Measurements from ENCODE around the gene TMEM87A. TPM values are rescaled to one million over a fixed set of nuclear protein-coding genes. Genes with fewer than 3 reads are reported as not detected.
"Not testable (repeated sequence)": the region's sequence is repeated elsewhere in the genome, so short reads cannot be mapped to it uniquely, and the experiment has no call there.

TMEM87A gene
- polyA plus RNA-seq, 2 donors: 23.9 to 39.6 TPM

DNA sequence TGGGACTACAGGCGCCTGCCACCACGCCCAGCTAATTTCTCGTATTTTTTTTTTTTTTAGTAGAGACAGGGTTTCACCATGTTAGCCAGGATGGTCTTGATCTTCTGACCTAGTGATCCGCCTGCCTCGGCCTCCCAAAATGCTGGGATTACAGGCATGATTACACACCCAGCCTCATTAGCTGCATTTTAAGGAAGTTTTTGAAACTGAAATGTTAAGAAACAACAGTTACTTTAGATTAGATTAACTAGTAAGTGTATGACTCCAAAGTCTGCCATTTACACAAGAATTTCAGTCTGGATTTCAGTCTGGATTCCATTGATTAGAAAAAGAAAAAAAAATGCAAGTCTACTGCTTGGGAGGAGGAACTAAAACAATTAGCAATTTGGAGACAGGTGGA, 40.6 kb downstream of the TMEM87A start:
- Histone ChIP-seq H3K27ac (ENCODE audit: low read depth in 2 of 2, low read length in 1 of 2) (no peak overlapping the region), H3K36me3 (ENCODE audit: control insufficient read depth in 2 of 2, insufficient read depth in 2 of 2, low read length in 1 of 2) (peaks cover 4 to 7% of the 10 kb centered on the region in 2 donors), H3K4me3 (ENCODE audit: low read depth in 1 of 2, low read length in 2 of 2) (no peak overlapping the region), H3K9me3 (ENCODE audit: control insufficient read depth in 2 of 2, insufficient read depth in 1 of 2, low read depth in 1 of 2, low read length in 1 of 2) (no peaks in the 10 kb centered on the region), H3K4me1 (ENCODE audit: control insufficient read depth in 2 of 2, insufficient read depth in 2 of 2, low read length in 1 of 2) (no peaks in the 10 kb centered on the region), H3K27me3 (ENCODE audit: control insufficient read depth in 1 of 2, insufficient read depth in 2 of 2, low read length in 2 of 2) (no peaks in the 10 kb centered on the region)
- 74 to 77% methylated on average over 5 of the region's 5 CpGs for WGBS, 2 donors

DNA sequence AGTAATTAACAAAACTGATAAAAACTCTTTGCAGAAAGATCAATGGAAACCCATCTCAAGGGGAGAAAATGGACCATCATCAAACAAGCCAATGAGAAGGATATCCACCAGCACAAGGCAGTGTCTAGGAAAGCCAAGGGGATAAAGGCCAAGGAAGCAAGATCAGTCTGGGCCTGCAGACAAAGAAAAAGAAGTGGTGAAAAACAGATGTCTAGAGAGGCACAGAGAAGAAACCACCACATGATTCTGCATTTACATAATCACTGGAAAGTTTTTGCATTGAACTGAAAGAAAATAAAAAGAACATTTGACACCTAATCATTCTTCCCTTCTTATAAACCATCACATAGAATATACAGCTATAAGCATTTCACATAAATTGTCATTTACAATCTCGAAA, 42.1 kb downstream of the TMEM87A start:
- Histone ChIP-seq H3K4me3 (ENCODE audit: low read depth in 1 of 2, low read length in 2 of 2) (no peak overlapping the region), H3K27ac (ENCODE audit: low read depth in 2 of 2, low read length in 1 of 2) (no peak overlapping the region), H3K9me3 (ENCODE audit: control insufficient read depth in 2 of 2, insufficient read depth in 1 of 2, low read depth in 1 of 2, low read length in 1 of 2) (no peaks in the 10 kb centered on the region), H3K36me3 (ENCODE audit: control insufficient read depth in 2 of 2, insufficient read depth in 2 of 2, low read length in 1 of 2) (peaks cover 4 to 8% of the 10 kb centered on the region in 2 donors), H3K4me1 (ENCODE audit: control insufficient read depth in 2 of 2, insufficient read depth in 2 of 2, low read length in 1 of 2) (no peaks in the 10 kb centered on the region), H3K27me3 (ENCODE audit: control insufficient read depth in 1 of 2, insufficient read depth in 2 of 2, low read length in 2 of 2) (no peaks in the 10 kb centered on the region)
- 88 to 97% methylated on average over 1 of the region's 1 CpG for WGBS, 2 donors

DNA sequence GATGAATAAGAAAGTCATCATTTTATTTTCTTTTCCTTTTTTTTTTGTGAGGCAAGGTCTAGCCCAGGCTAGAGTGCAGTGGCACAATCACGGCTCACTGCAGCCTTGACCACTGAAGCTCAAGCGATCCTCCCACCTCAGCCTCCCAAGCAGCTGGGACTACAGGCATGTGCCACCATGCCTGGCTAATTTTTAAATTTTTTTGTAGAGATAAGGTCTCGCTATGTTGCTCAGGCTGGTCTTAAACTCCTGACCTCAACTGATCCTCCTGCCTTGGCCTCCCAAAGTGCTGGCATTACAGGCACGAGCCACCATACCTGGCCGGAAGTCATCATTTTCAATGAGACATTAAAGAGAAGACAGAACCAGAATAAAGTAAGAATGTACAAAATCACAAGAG, 44.3 kb downstream of the TMEM87A start:
- H3K4me1 ChIP-seq (ENCODE audit: control insufficient read depth in 2 of 2, insufficient read depth in 2 of 2, low read length in 1 of 2); H3K27me3 ChIP-seq (ENCODE audit: control insufficient read depth in 1 of 2, insufficient read depth in 2 of 2, low read length in 2 of 2); H3K4me3 ChIP-seq (ENCODE audit: low read depth in 1 of 2, low read length in 2 of 2); H3K27ac ChIP-seq (ENCODE audit: low read depth in 2 of 2, low read length in 1 of 2); H3K9me3 ChIP-seq (ENCODE audit: control insufficient read depth in 2 of 2, insufficient read depth in 1 of 2, low read depth in 1 of 2, low read length in 1 of 2): not testable (repeated sequence)
- WGBS, 2 donors: 91 to 94% methylated on average over 5 of the region's 5 CpGs
- H3K36me3 ChIP-seq (ENCODE audit: control insufficient read depth in 2 of 2, insufficient read depth in 2 of 2, low read length in 1 of 2): peaks cover 4 to 14% of the 10 kb centered on the region in 2 donors

DNA sequence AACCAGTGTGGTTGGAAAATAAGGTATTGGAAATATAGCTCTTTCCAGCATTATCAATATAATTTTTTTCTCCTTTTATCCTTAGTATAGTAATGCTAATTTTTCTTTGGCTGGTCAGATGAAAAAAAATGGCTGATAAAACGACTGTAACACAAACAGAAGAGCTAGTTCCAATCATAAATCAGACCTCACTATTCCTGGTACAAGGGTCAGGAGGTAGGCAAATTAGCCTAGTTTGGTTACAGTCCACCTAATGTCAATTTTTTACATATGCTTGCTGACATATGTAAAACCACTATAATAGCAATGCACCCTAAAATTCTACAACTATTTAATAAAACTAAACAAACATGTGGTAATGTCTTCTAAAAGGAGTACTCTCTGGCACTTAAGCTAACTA, 45.2 kb downstream of the TMEM87A start:
- H3K27me3 ChIP-seq (ENCODE audit: control insufficient read depth in 1 of 2, insufficient read depth in 2 of 2, low read length in 2 of 2): no peaks in the 10 kb centered on the region
- peaks cover 4 to 12% of the 10 kb centered on the region in 2 donors for H3K36me3 ChIP-seq (ENCODE audit: control insufficient read depth in 2 of 2, insufficient read depth in 2 of 2, low read length in 1 of 2)
- no peak overlapping the region for H3K4me3 ChIP-seq (ENCODE audit: low read depth in 1 of 2, low read length in 2 of 2)
- no peaks in the 10 kb centered on the region for H3K4me1 ChIP-seq (ENCODE audit: control insufficient read depth in 2 of 2, insufficient read depth in 2 of 2, low read length in 1 of 2)
- H3K27ac ChIP-seq (ENCODE audit: low read depth in 2 of 2, low read length in 1 of 2): no peak overlapping the region
- 45 to 60% methylated on average over 1 of the region's 1 CpG for WGBS, 2 donors
- no peaks in the 10 kb centered on the region for H3K9me3 ChIP-seq (ENCODE audit: control insufficient read depth in 2 of 2, insufficient read depth in 1 of 2, low read depth in 1 of 2, low read length in 1 of 2)

DNA sequence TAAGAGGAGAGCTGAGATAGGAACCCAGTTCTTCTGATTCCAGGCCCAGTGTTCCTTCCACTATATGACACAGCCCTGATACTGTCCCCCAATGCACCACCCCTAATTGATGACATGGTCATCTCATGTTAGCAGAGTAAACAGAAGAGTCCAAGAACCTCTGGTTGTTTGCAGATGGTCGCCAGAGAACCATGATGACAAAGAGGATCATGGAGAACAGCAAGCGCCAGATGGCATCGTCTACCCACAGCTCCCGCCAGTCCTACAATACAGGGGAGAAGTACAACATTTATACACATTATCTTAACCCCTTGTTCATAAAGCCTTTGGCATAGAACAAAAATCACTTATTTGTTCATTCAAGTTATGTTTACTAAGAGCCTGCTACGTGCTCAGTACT, 46.6 kb downstream of the TMEM87A start:
- WGBS, 2 donors: 91 to 95% methylated on average over 5 of the region's 5 CpGs
- H3K36me3 ChIP-seq (ENCODE audit: control insufficient read depth in 2 of 2, insufficient read depth in 2 of 2, low read length in 1 of 2): peaks cover 0 to 12% of the 10 kb centered on the region in 2 donors

DNA sequence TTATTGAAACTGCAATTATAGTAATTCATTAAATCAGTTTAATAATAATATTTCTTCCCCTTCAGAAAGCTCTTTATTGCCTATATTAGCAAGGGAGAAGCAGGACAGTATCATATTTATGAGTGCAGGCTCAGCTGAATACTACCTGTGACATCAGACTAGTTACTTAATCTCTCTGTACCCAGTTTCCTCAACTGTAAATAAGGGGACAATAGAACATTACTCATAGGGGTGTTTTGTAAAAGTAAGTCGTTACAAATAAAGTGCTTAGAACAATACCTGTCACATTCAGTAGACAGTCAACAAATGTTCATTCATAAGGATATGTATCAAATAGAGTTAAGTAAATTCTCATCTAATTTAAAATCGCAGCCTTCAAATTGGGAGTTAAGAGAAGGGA, 53.0 kb downstream of the TMEM87A start:
- H3K27me3 ChIP-seq (ENCODE audit: control insufficient read depth in 1 of 2, insufficient read depth in 2 of 2, low read length in 2 of 2): no peaks in the 10 kb centered on the region
- no peaks in the 10 kb centered on the region for H3K9me3 ChIP-seq (ENCODE audit: control insufficient read depth in 2 of 2, insufficient read depth in 1 of 2, low read depth in 1 of 2, low read length in 1 of 2)
- H3K4me1 ChIP-seq (ENCODE audit: control insufficient read depth in 2 of 2, insufficient read depth in 2 of 2, low read length in 1 of 2): no peaks in the 10 kb centered on the region
- 45 to 48% methylated on average over 2 of the region's 2 CpGs for WGBS, 2 donors
- no peak overlapping the region for H3K27ac ChIP-seq (ENCODE audit: low read depth in 2 of 2, low read length in 1 of 2)
- H3K4me3 ChIP-seq (ENCODE audit: low read depth in 1 of 2, low read length in 2 of 2): no peak overlapping the region
- peaks cover under 1 to 5% of the 10 kb centered on the region in 2 donors for H3K36me3 ChIP-seq (ENCODE audit: control insufficient read depth in 2 of 2, insufficient read depth in 2 of 2, low read length in 1 of 2)

More for the DNA sequence above, 46.6 kb downstream of the TMEM87A start:
- Histone ChIP-seq H3K9me3 (ENCODE audit: control insufficient read depth in 2 of 2, insufficient read depth in 1 of 2, low read depth in 1 of 2, low read length in 1 of 2) (no peaks in the 10 kb centered on the region), H3K27me3 (ENCODE audit: control insufficient read depth in 1 of 2, insufficient read depth in 2 of 2, low read length in 2 of 2) (no peaks in the 10 kb centered on the region), H3K4me1 (ENCODE audit: control insufficient read depth in 2 of 2, insufficient read depth in 2 of 2, low read length in 1 of 2) (no peaks in the 10 kb centered on the region), H3K27ac (ENCODE audit: low read depth in 2 of 2, low read length in 1 of 2) (no peak overlapping the region), H3K4me3 (ENCODE audit: low read depth in 1 of 2, low read length in 2 of 2) (no peak overlapping the region)

DNA sequence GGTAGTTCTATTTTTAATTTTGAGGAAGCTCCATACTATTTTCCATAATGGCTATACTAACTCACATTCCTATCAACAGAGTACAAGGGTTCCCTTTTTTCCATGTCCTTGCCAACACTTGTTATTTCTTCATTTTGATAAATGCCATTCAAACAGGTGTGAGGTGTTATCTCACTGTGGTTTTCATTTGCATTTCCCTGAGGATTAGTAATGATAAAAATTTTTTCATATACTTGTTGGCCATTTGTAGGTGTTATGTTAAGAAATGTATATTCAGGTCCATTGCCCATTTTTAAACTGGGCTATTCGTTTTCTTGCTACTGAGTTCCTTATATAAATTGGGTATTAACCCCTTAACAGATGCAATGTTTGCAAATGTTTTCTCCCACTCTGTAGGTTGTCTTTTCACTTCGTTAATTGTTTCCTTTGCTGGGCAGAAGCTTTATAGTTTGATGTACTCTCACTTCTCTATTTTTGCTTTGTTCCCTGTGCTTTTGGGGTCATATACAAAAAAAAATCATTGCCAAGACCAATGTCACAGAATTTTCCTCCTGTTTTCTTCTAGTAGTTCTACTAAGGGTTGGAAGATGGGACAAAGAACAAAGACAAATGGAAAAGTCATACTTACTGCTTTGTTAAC, 54.2 kb downstream of the TMEM87A start:
- Histone ChIP-seq H3K9me3 (ENCODE audit: control insufficient read depth in 2 of 2, insufficient read depth in 1 of 2, low read depth in 1 of 2, low read length in 1 of 2) (no peaks in the 10 kb centered on the region), H3K4me3 (ENCODE audit: low read depth in 1 of 2, low read length in 2 of 2) (no peak overlapping the region), H3K36me3 (ENCODE audit: control insufficient read depth in 2 of 2, insufficient read depth in 2 of 2, low read length in 1 of 2) (peaks cover 3% of the 10 kb centered on the region in 2 donors), H3K4me1 (ENCODE audit: control insufficient read depth in 2 of 2, insufficient read depth in 2 of 2, low read length in 1 of 2) (no peaks in the 10 kb centered on the region), H3K27me3 (ENCODE audit: control insufficient read depth in 1 of 2, insufficient read depth in 2 of 2, low read length in 2 of 2) (no peaks in the 10 kb centered on the region), H3K27ac (ENCODE audit: low read depth in 2 of 2, low read length in 1 of 2) (no peak overlapping the region)
- 29 to 36% methylated on average over 2 of the region's 2 CpGs for WGBS, 2 donors

DNA sequence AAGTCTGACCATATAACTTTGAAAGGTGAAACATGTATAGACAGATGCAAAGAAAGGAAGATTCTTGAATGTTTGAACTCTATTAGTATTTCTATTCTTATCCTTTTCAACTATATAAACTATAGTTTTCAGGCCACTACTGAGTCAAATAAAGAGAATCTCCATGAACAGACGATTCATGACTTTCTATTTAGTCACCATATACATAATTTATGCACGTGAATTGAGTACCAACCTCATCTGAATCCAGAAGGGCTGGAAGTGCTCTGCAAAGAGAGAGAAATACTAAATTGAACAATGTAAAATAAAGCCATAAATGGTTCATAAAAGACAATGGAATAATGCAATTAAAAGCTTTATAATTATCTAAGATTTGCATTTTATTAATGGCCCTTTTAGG, 55.7 kb downstream of the TMEM87A start:
- no peak overlapping the region for H3K27ac ChIP-seq (ENCODE audit: low read depth in 2 of 2, low read length in 1 of 2)
- no peaks in the 10 kb centered on the region for H3K27me3 ChIP-seq (ENCODE audit: control insufficient read depth in 1 of 2, insufficient read depth in 2 of 2, low read length in 2 of 2)
- WGBS, 2 donors: 83% methylated on average over 2 of the region's 2 CpGs
- H3K36me3 ChIP-seq (ENCODE audit: control insufficient read depth in 2 of 2, insufficient read depth in 2 of 2, low read length in 1 of 2): peaks cover 3% of the 10 kb centered on the region in 2 donors
- no peak overlapping the region for H3K4me3 ChIP-seq (ENCODE audit: low read depth in 1 of 2, low read length in 2 of 2)
- H3K4me1 ChIP-seq (ENCODE audit: control insufficient read depth in 2 of 2, insufficient read depth in 2 of 2, low read length in 1 of 2): no peaks in the 10 kb centered on the region
- no peaks in the 10 kb centered on the region for H3K9me3 ChIP-seq (ENCODE audit: control insufficient read depth in 2 of 2, insufficient read depth in 1 of 2, low read depth in 1 of 2, low read length in 1 of 2)

DNA sequence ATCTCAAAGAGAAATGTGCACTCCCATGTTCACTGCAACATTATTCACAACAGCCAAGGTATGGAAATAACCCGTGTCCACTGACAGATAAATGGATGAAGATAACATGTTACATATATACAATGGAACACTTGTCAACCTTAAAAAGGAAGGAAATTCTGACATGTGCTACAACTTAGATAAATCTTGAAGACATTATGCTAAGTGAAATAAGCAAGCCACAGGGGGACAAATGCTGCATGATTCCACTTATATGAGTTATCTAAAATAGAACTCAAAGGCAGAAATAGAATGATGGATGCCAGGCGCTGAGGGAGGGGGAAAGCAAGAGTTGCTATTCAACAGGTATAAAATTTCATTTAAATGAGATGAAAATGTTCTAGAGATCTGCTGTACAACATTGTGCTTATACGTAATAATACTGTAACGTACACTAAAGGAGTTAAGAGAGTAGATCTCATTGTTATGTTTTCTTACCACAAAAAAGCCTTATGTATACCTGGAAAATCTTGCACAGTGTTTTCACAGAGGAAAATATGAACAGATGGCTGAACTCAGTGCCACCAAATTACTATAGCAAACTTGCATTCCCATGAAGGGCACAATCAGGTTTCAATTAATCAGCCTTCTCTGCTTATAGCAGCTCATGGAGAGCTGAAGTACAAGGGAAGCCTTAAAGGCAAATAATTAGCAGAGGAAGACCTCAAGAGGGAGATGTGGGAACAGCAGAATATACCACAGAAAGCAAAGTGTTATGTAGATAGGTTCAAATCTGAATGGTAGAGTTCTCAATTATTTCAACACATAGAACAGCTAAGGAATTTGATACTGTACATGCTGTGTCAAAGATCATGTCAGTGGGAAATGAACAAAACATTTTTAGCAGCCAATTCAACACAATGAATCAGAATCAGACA, 57.1 kb downstream of the TMEM87A start:
- WGBS, 2 donors: 89 to 93% methylated on average over 4 of the region's 4 CpGs
- Histone ChIP-seq H3K27ac (ENCODE audit: low read depth in 2 of 2, low read length in 1 of 2) (no peak overlapping the region), H3K27me3 (ENCODE audit: control insufficient read depth in 1 of 2, insufficient read depth in 2 of 2, low read length in 2 of 2) (no peaks in the 10 kb centered on the region), H3K4me3 (ENCODE audit: low read depth in 1 of 2, low read length in 2 of 2) (no peak overlapping the region), H3K9me3 (ENCODE audit: control insufficient read depth in 2 of 2, insufficient read depth in 1 of 2, low read depth in 1 of 2, low read length in 1 of 2) (no peaks in the 10 kb centered on the region), H3K4me1 (ENCODE audit: control insufficient read depth in 2 of 2, insufficient read depth in 2 of 2, low read length in 1 of 2) (no peaks in the 10 kb centered on the region), H3K36me3 (ENCODE audit: control insufficient read depth in 2 of 2, insufficient read depth in 2 of 2, low read length in 1 of 2) (peaks cover 3 to 5% of the 10 kb centered on the region in 2 donors)

Measured in esophagus (tissue), 2 donors.